LNCAP (cell line): ENCODE measurements around the gene COX6A1.

ENCODE experiments used
- CTCF ChIP-seq: fragments of 450-650 bp; IDR thresholded peaks from 2 replicates; pipeline ENCODE4 v1.5.1; 2017; ENCODE audit warnings: mild to moderate bottlenecking

COX6A1 gene

GRCh38 chr12:120437735-120438494, at the start of gene COX6A1:
COX6A1 (plus strand) TSS chr12:120438113; CDS start chr12:120438127, 14 bp downstream.
- no peak for TF ChIP-seq CTCF

GRCh38 chr12:120388691-120389481, 49.0 kb upstream of the COX6A1 start:
- TF ChIP-seq CTCF = no peak

DNA sequence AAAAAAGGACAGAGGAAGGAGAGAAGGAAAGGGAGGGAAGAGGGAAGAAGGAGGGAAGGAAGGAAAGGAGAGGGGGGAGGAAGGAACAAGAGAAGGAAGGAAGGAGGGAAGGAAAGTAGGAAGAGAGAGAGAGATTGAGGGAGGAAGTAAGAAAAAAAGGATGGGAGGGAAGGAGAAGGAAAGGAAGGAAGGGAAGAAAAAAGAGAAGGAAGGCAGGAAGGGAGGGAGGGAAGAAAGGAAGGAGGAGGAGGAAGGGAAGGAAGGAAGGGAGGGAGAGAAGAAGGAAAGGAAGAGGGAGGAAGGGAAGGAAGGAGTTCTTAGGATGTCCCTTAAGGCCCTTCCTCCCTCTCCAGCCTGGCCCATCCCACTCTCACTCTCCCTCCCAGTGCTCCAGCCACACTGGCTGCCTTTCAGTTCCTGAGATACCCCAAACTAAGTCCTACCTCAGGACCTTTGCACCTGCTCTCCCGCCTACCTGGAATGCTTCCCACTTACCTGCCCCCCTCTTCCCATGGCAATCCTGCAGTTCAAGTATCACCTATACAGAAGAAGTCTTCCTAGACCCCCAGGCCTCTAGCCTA, 47.3 kb upstream of the COX6A1 start:
- no peak for TF ChIP-seq CTCF

GRCh38 chr12:120394483-120395367, 43.2 kb upstream of the COX6A1 start:
- TF ChIP-seq CTCF = no peak

GRCh38 chr12:120397824-120398540, 39.9 kb upstream of the COX6A1 start:
- no peak for TF ChIP-seq CTCF

GRCh38 chr12:120399531-120399930, 38.4 kb upstream of the COX6A1 start:
- no peak for TF ChIP-seq CTCF
